Heart left ventricle (tissue), 13 donors: ENCODE results near the gene PODXL2.

Experiments used
- POLR2A ChIP-seq, 2 donors: fragments of 450-650 bp; IDR thresholded peaks; one replicate each; pipeline ENCODE4 v1.6.1; 2017; ENCODE audit warnings: antibody characterized with exemption in 2 of 2, mild to moderate bottlenecking in 2 of 2, moderate library complexity in 2 of 2
- TF ChIP-seq, protein P1 (sequence below), 12 donors: fragments of 200-600 bp; sonication (generic) in 4 of 12; IDR thresholded peaks; one replicate each; pipeline versions ENCODE4 v1.5.0 to v1.8.0; 2018 to 2022; ENCODE audit warnings: antibody characterized with exemption in 12 of 12, mild to moderate bottlenecking in 5 of 12
- donor health status: ischemic (EF 13 %, LVEDD 7.1; RV severe dilation, severe dysfunction).
- donor health status: DM: no; HTN: yes; CAD: no.
- donor health status: DM: no; HTN: no; CAD: no.
- donor health status: ischemic (EF 25% LVEDD 6.9; RV normal size, moderate dysfunction).
- donor health status: ischemic (EF 25% LVEDD 5.7; RV mildly dilated, moderate dysfunction).
- donor health status: ischemic (EF 35%, LVEDD 5.7; RV mildly dilated, moderate dysfunction).
- donor health status: nonischemic (EF 11% LVEDD 7.7; RV severe dilation, severe dysfunction).
- donor health status: DM: yes; HTN: yes; CAD: no.
- donor health status: PGD.
- donor health status: ischemic (EF 29% LVEDD 5.4; RV normal size, mild dysfunction).
- donor health status: nonischemic (EF 23%, LVEDD 6.1; RV moderate dilation, normal function).

DNA sequence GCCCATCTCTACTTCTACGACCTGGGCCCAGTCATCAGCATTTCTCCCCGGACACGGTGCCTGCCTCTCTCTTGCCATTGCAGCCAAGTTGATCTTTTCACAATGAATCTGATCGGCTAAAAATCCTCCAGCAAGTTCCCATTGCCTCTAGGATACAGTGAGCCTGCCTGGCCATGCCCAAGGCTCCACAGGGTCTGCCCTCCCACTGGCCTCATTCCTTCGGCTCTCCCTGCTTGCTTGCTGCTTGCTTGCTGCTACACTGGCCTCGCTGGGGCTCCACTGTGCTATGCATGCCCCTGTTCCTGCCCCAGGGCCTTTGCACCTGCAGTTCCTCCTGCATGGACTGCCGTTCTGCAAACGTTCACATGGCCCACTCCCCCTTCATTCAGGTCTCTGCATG lies 45.8 kb downstream of the PODXL2 start:
- TF ChIP-seq, protein P1, sequence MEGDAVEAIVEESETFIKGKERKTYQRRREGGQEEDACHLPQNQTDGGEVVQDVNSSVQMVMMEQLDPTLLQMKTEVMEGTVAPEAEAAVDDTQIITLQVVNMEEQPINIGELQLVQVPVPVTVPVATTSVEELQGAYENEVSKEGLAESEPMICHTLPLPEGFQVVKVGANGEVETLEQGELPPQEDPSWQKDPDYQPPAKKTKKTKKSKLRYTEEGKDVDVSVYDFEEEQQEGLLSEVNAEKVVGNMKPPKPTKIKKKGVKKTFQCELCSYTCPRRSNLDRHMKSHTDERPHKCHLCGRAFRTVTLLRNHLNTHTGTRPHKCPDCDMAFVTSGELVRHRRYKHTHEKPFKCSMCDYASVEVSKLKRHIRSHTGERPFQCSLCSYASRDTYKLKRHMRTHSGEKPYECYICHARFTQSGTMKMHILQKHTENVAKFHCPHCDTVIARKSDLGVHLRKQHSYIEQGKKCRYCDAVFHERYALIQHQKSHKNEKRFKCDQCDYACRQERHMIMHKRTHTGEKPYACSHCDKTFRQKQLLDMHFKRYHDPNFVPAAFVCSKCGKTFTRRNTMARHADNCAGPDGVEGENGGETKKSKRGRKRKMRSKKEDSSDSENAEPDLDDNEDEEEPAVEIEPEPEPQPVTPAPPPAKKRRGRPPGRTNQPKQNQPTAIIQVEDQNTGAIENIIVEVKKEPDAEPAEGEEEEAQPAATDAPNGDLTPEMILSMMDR (IDR thresholded peaks at IDR 0.05): no peak
- no peak for TF ChIP-seq POLR2A (IDR thresholded peaks at IDR 0.05)
